Uterus (tissue), 4 donors: ENCODE measurements around the gene ARID2. TPM values are rescaled to one million over a fixed set of nuclear protein-coding genes. Genes with fewer than 3 reads are reported as not detected.

ENCODE experiments used
- DNase-seq, 2 donors: peaks; one replicate each; pipeline ENCODE4 v3.0.0-alpha.2; 2019 to 2020
- H3K27ac ChIP-seq, 2 donors: fragments of 200-600 bp; sonication (generic); 1 replicate in 1 of 2; 2 replicates in 1 of 2; pipeline ENCODE4 v1.5.1; 2016 to 2018
- H3K27me3 ChIP-seq, 2 donors: fragments of 200-600 bp; sonication (generic); one replicate each; pipeline ENCODE4 v1.5.1; 2018 to 2019; ENCODE audit warnings: control low read depth in 1 of 2
- H3K36me3 ChIP-seq, 2 donors: fragments of 200-600 bp; sonication (generic); one replicate each; pipeline ENCODE4 v1.5.1; 2019; ENCODE audit warnings: control low read depth in 1 of 2
- H3K4me1 ChIP-seq, 2 donors: fragments of 200-600 bp; sonication (generic); one replicate each; pipeline ENCODE4 v1.5.1; 2018 to 2019; ENCODE audit warnings: control low read depth in 1 of 2
- H3K4me3 ChIP-seq, 2 donors: fragments of 200-600 bp; sonication (generic); 1 replicate in 1 of 2; 2 replicates in 1 of 2; pipeline ENCODE4 v1.5.1; 2018 to 2019; ENCODE audit warnings: mild to moderate bottlenecking in 1 of 2
- H3K9me3 ChIP-seq, 2 donors: fragments of 200-600 bp; sonication (generic); one replicate each; pipeline ENCODE4 v1.5.1; 2019; ENCODE audit warnings: control low read depth in 1 of 2
- POLR2A ChIP-seq, 2 donors: fragments of 450-650 bp; IDR thresholded peaks; one replicate each; pipeline ENCODE4 v1.6.1; 2016; ENCODE audit warnings: antibody characterized with exemption in 2 of 2, mild to moderate bottlenecking in 1 of 2, moderate library complexity in 1 of 2
- intact Hi-C: fragments of 100-400 bp; cut with DNase I; formaldehyde crosslinking; loops from one replicate; pipeline ENCODE4 v1.15.1; 2023; ENCODE audit warnings: low total_unique reads
- total RNA-seq, 4 donors: library from RNA; depleted of rRNA in 3 of 4; stranded (reverse); fragments of >200 nt in 3 of 4; gene quantifications; one replicate each; pipeline versions ENCODE4 v1.1.0 to v1.2.4, GENCODE V29; 2014 to 2023
- TF ChIP-seq, protein P1 (sequence below), 4 experiments: fragments of 200-600 bp in 2 of 4; fragments of 450-650 bp in 2 of 4; sonication (generic) in 2 of 4; IDR thresholded peaks; one replicate each; pipeline ENCODE4 v1.5.1; 2016 to 2019; ENCODE audit warnings: antibody characterized with exemption in 4 of 4, mild to moderate bottlenecking in 2 of 4, moderate library complexity in 1 of 4
- donor health status: DM: yes; HTN: yes; CAD: no.

The ARID2 gene
- total RNA-seq, 4 donors from 2014 or later = 24.3 to 112 (median 56.8) TPM

DNA sequence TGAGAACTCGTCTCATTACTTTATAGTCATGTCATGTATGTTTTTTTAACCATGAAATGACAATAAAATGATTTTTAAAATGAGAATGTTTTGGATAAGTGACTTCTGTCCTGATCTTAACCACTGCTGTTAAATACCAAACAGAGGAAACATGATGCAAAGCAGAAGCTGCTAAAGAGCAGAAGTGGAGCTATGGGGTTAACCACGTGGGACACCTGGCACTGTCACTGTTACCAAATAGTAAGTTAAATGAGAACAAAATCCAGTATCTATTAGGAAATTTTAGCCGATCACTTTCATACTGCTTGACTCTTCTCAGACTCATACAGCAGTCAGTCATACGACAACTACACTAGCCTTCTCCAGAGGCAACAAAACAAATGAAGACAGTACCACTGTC lies 178.4 kb downstream of the ARID2 start:
- intact Hi-C loops = no loop called here
- no peak for DNase-seq
- H3K27ac ChIP-seq = no peak overlapping the region
- H3K9me3 ChIP-seq = no peaks in the 10 kb centered on the region
- no peak overlapping the region for H3K4me3 ChIP-seq
- TF ChIP-seq, protein P1, sequence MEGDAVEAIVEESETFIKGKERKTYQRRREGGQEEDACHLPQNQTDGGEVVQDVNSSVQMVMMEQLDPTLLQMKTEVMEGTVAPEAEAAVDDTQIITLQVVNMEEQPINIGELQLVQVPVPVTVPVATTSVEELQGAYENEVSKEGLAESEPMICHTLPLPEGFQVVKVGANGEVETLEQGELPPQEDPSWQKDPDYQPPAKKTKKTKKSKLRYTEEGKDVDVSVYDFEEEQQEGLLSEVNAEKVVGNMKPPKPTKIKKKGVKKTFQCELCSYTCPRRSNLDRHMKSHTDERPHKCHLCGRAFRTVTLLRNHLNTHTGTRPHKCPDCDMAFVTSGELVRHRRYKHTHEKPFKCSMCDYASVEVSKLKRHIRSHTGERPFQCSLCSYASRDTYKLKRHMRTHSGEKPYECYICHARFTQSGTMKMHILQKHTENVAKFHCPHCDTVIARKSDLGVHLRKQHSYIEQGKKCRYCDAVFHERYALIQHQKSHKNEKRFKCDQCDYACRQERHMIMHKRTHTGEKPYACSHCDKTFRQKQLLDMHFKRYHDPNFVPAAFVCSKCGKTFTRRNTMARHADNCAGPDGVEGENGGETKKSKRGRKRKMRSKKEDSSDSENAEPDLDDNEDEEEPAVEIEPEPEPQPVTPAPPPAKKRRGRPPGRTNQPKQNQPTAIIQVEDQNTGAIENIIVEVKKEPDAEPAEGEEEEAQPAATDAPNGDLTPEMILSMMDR (IDR thresholded peaks at IDR 0.05) = no peak
- TF ChIP-seq POLR2A (IDR thresholded peaks at IDR 0.05) = no peak
- no peaks in the 10 kb centered on the region for H3K27me3 ChIP-seq
- H3K36me3 ChIP-seq = no peaks in the 10 kb centered on the region
- H3K4me1 ChIP-seq = no peaks in the 10 kb centered on the region

DNA sequence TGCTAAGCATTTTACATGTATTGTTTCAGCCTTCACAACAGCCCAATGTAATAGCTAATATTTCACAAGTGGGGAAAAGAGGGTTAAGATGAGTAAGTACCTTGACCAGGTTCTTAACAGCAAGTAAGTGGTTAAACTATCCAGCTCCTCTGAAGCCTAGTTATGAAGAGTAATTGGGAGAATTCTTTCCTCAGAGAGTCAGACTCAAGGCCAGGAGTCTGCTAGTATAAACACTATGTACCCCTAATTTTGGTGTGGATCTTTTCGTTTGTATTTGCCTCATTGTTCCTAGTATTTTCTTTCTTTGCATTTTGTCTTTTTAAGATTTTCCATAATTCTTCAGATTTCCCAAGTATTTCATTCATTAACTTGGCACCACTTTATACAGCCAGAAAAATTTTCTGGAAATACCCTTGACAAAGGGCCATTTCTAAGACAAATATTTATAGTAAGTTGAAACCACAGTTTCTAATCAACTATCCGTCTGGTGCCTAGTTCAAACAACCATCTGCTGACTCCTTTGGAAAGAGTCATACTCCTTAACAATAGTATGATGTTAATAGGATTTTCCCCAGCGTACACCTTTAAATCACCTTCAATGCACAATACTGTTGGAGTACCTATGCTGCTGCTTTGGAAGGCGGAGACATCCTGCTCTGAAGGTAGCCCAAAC lies 179.7 kb downstream of the ARID2 start:
- DNase-seq = no peak
- intact Hi-C loops = no loop called here
- no peaks in the 10 kb centered on the region for H3K9me3 ChIP-seq
- H3K36me3 ChIP-seq = no peaks in the 10 kb centered on the region
- H3K4me3 ChIP-seq = no peak overlapping the region
- no peaks in the 10 kb centered on the region for H3K4me1 ChIP-seq
- H3K27me3 ChIP-seq = no peaks in the 10 kb centered on the region
- no peak overlapping the region for H3K27ac ChIP-seq
- TF ChIP-seq, protein P1 (IDR thresholded peaks at IDR 0.05) = no peak

DNA sequence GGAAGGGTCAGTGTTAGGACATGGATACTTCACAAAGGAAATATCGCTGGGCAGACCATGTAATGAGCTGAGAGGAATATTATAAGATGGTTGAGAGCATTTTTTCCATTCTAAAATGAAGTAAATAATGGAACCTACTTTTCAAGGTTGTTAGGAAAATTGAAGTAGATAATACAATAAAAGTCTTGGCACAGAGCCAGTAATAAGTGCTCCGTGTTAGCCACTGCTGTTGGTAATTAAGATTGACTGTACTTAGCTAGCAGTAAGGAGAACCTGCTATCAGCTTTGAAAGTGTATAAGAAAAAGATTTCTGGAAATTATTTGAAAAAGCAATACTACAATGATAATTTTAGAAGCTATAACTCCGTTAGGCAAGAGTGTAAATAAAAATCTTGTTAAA lies 183.3 kb downstream of the ARID2 start:
- Histone ChIP-seq H3K9me3 (no peaks in the 10 kb centered on the region), H3K27ac (no peak overlapping the region), H3K4me3 (no peak overlapping the region), H3K27me3 (no peaks in the 10 kb centered on the region), H3K36me3 (no peaks in the 10 kb centered on the region), H3K4me1 (no peaks in the 10 kb centered on the region)
- intact Hi-C loops = no loop called here
- DNase-seq = no peak
- TF ChIP-seq, protein P1 (IDR thresholded peaks at IDR 0.05) = no peak
- TF ChIP-seq POLR2A (IDR thresholded peaks at IDR 0.05) = no peak

DNA sequence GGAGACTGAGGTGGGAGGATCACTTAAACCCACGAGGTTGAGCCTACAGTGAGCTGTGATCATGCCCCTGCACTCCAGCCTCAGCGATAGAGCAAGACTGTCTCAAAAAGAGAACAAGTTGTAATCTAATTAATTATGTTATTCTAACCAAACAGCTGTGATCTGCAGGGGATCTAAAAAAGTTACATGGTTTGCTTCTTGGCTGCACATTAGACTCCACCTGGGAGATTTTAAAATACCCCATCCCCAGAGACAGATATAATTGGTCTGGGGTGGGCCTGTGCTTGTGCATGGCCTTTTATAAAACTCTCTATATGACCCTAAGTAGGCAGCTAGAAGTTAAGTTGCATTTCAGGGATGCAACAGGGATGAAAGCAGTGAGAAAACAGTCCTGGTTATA lies 184.1 kb downstream of the ARID2 start:
- Histone ChIP-seq H3K27me3 (no peaks in the 10 kb centered on the region), H3K4me1 (no peaks in the 10 kb centered on the region), H3K27ac (no peak overlapping the region), H3K9me3 (no peaks in the 10 kb centered on the region), H3K36me3 (no peaks in the 10 kb centered on the region), H3K4me3 (no peak overlapping the region)
- no peak for DNase-seq
- intact Hi-C loops = no loop called here
- no peak for TF ChIP-seq POLR2A (IDR thresholded peaks at IDR 0.05)
- TF ChIP-seq, protein P1 (IDR thresholded peaks at IDR 0.05) = no peak

DNA sequence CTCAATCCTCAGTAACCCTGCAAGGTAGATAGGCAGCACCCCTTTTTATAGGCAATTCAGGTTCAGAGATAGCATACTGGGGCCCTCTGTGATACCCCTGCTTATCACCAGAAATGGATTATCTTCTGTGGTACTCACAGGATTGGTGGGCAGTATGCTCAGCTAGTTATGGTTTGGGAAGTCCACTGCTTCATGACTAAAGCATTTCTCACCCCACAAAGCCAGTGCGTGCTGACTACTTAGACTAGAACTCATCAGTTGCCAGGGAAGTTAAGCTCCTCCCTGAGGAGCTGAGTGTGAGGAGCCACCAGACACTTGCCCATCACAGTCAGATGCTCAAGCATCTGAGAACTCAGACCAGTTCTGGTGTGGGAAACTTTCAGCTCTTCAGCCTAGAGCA lies 184.6 kb downstream of the ARID2 start:
- intact Hi-C loops = no loop called here
- H3K36me3 ChIP-seq = no peaks in the 10 kb centered on the region
- no peaks in the 10 kb centered on the region for H3K4me1 ChIP-seq
- H3K9me3 ChIP-seq = no peaks in the 10 kb centered on the region
- no peak overlapping the region for H3K27ac ChIP-seq
- no peak overlapping the region for H3K4me3 ChIP-seq
- DNase-seq = no peak
- TF ChIP-seq, protein P1 (IDR thresholded peaks at IDR 0.05) = no peak
- TF ChIP-seq POLR2A (IDR thresholded peaks at IDR 0.05) = no peak
- no peaks in the 10 kb centered on the region for H3K27me3 ChIP-seq
